Fibroblast of mammary gland (primary cell): ENCODE data around the gene SLC25A26.

Experiments used
- DNase-seq: peaks from one replicate; pipeline ENCODE4 v3.0.0-alpha.2; 2010; ENCODE audit warnings: low read depth
- H3K4me3 ChIP-seq: 2 replicates; pipeline ENCODE4 v1.5.1; 2011; ENCODE audit warnings: low read depth, mild to moderate bottlenecking, low read length, moderate library complexity; ENCODE audit not compliant: control insufficient read depth
- TF ChIP-seq, protein P1 (sequence below): conservative IDR thresholded peaks from 2 replicates; pipeline ENCODE4 v1.5.1; 2011; ENCODE audit warnings: low read depth, low read length, inconsistent platforms; ENCODE audit not compliant: control insufficient read depth, insufficient read depth

The SLC25A26 gene

DNA sequence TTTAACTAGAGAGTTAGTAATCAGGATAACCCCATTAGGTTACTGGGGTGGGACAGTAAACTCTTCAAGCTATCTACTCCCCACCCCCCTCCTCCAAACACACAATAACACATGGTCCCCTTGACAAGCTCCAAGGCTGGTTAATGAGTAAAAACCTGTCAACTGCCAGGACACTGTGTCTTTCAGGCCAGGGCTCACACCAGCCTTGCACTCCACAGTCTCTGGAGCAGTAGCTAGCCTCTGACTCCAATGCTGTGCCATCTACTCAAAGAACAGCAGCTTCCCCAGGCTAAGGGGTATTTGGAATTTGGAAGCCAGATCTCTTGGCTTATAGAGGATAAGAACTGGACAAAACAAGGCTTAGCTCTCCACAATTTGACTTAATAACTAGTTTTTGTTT is 164.3 kb downstream of the SLC25A26 start:
- TF ChIP-seq, protein P1, sequence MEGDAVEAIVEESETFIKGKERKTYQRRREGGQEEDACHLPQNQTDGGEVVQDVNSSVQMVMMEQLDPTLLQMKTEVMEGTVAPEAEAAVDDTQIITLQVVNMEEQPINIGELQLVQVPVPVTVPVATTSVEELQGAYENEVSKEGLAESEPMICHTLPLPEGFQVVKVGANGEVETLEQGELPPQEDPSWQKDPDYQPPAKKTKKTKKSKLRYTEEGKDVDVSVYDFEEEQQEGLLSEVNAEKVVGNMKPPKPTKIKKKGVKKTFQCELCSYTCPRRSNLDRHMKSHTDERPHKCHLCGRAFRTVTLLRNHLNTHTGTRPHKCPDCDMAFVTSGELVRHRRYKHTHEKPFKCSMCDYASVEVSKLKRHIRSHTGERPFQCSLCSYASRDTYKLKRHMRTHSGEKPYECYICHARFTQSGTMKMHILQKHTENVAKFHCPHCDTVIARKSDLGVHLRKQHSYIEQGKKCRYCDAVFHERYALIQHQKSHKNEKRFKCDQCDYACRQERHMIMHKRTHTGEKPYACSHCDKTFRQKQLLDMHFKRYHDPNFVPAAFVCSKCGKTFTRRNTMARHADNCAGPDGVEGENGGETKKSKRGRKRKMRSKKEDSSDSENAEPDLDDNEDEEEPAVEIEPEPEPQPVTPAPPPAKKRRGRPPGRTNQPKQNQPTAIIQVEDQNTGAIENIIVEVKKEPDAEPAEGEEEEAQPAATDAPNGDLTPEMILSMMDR, result no peak

DNA sequence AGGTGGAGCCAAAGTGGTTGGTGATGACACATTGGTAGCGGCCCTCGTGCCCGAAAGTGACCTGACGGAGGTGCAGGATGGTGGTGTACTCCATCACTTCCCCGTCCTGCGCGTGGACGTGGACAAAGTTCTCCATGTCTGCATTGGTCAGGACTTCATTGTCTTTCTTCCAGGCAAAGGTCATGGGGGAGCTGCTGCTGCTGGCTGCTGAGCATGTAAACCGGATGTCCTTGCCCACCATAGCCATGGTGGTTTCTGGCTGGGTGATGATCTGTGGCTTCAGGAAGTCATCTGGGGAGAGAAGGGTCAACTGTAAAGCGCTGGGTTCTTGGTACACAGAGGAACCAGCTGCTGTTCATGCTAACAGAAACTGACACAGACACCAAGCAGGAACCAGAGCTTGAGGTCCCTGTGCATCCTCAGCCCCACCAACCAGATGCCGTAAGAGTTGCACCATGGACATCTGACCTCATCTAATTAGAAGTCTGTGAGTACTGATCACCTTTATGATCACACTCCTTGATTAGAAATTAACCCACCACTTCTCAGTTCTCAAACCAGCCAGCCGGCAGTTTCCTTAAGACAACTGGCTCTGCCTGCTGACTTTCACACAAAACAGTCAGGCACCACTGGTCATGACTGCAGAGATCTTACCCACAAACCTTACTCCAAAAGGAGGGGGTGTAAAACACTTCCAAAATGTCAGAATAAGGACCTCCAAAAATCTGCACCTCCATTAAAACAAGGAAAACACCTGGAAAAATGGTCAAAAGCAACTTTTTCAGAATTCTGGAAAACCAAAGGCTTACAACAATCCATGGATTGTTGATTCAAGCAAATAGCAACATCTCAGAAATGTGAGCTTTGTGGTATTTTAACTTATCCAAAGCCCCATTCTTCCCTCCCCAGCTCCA is 165.5 kb downstream of the SLC25A26 start:
- no peak overlapping the region for H3K4me3 ChIP-seq
- TF ChIP-seq, protein P1, result no peak
- DNase-seq, result no peak

More for the DNA sequence above, 164.3 kb downstream of the SLC25A26 start:
- no peak overlapping the region for H3K4me3 ChIP-seq
- no peak for DNase-seq

DNA sequence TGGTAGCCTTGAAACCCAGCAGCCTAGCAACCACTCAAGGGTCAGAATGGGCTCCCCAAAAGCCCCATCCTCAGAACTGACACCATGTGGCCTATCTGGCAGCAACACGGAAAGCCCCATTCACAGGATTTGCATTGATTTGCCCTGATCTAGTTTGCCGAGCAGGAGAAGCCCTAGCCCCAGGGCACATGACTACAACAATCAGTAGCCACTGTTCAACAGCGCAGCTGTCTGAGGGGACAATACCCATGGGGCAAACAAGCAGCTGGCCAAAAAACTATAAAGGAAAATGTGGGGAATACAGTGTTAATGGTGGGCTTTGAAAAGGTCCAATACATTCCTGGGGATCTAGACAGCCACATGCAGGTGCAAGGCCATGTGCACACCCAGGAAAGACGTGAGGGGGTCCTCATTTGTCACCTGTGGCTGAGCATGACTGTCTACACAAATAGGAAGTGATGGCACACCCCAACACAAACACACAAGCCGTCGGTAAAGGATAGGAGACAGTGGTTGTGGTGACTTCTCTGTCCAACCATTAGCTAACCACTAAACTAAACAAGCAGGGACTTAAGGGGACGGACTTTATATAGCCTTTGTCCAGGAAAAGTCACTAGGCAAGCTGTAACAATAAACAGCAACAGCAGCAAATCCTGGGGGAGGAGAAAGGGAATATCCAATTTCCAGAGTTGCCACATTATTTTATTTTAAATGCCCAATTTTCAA is 166.3 kb downstream of the SLC25A26 start:
- H3K4me3 ChIP-seq, result no peak overlapping the region

DNA sequence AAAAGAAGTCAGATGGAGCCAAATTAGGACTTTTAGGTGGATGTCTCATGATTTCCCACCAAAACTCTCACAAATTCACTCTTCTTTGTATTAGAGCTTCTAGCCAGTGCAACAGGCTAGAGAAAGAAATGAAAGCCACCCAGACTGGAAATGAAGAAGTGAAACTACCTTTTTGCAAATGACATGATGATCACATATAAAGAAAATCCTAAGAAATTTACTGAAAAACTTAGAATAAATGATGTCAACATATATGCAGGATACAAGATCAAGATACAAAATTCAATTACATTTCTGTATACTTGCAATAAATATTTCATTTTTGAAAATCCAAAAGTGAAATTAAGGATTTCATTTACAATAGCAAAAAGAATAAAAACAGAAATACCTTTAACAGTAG is 169.2 kb downstream of the SLC25A26 start:
- DNase-seq, result no peak
- H3K4me3 ChIP-seq, result no peak overlapping the region
- TF ChIP-seq, protein P1, result no peak

More for the DNA sequence above, 166.3 kb downstream of the SLC25A26 start:
- no peak for DNase-seq
- TF ChIP-seq, protein P1, result no peak

DNA sequence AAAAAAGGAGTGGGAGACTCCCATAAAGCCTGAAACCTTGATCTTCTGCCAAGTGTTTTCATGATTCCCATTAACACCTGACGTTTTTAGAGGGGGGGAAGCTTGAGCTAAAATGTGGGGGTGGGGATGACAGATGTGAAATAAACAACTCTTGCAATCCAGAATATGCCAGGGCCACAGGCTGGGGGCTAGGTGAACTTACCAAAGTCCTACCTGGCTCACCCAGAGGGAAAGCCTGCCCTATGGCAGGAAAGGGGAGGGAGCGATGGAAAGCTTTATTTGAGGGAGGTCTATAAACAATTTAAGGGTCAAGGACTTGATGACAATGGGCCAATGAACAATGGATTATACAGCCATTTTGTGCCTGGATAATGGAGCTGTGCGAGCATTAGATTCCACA is 171.7 kb downstream of the SLC25A26 start:
- H3K4me3 ChIP-seq, result no peak overlapping the region
- DNase-seq, result no peak
- TF ChIP-seq, protein P1, result no peak

DNA sequence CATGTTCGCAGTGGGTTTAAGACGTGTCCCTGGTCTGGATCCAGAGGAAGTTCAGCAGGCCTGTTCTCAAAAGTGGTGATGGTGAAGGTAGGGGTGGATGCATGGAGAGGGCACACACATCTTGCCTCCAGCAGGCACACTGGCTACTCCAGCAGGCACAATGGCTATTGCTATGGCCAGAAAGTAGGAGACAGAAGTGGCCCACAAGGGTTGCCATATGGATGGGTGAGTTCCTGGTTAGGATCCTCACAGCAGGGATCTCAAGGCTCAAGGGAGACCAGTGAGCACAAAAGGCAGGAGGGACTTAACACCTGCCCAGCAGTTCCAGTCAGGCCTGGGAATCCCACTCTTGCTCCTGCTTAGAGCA is 172.1 kb downstream of the SLC25A26 start:
- TF ChIP-seq, protein P1, result no peak
- no peak overlapping the region for H3K4me3 ChIP-seq
- no peak for DNase-seq
